ENCODE data around the gene NCOA1.
"Not testable (repeated sequence)": the region's sequence is repeated elsewhere in the genome, so short reads cannot be mapped to it uniquely, and the experiment has no call there.

NCOA1 gene

DNA sequence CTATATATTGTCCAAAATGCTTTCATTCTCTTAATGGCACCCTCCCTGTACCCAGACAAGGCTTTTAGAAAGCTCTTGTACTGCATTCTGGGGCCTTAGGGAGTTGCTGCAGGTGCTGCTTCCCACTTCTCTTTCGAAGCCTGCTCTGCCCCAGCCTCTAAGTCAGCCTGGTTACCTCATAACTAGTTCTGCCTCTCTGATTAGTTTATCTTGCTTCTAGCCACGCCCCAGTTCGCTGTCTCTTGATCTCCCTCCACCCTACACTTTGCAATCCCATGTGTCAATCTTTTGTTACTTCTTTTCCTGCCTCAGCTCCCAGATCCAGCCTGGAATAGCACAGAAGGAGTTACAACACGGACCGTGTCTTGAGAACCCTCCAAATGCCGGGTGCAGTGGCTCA is 13.8 kb upstream of the NCOA1 start:
- DNase-seq: no peak

DNA sequence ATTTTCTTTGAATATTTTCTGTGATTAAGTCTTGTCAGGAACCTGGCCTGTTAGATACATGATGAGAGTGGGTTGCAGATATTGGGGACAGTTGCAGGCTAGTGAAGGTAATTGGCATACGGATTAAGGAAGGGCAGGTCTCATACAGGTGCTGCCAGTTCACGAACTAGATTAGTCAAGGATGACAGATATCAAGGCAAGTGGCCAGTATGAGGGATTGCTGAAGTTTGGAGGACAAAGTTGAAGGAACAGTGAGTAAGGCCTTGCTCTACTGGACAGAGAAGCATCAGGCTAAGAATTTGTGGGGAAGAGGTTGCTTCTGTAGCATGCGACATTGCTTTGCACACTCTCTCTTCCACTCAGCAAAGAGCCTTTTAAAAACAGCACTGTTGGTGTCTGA is 12.8 kb upstream of the NCOA1 start:
- no peak for DNase-seq

DNA sequence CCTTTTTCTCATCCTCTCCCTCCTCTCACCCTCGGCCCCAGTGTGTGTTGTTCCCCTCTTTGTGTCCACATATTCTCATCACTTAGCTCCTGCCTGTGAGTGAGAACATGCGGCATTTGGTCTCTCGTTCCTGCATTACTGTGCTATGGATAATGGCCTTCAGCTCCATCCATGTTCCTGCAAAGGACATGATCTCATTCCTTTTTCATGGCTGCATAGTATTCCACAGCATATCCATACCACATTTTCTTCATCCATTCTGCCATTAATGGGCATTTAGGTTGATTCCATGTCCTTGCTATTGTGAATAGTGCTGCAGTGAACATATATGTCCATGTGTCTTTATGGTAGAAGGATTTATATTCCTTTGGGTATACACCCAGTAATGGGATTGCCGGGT is 10.8 kb upstream of the NCOA1 start:
- no peak for DNase-seq

DNA sequence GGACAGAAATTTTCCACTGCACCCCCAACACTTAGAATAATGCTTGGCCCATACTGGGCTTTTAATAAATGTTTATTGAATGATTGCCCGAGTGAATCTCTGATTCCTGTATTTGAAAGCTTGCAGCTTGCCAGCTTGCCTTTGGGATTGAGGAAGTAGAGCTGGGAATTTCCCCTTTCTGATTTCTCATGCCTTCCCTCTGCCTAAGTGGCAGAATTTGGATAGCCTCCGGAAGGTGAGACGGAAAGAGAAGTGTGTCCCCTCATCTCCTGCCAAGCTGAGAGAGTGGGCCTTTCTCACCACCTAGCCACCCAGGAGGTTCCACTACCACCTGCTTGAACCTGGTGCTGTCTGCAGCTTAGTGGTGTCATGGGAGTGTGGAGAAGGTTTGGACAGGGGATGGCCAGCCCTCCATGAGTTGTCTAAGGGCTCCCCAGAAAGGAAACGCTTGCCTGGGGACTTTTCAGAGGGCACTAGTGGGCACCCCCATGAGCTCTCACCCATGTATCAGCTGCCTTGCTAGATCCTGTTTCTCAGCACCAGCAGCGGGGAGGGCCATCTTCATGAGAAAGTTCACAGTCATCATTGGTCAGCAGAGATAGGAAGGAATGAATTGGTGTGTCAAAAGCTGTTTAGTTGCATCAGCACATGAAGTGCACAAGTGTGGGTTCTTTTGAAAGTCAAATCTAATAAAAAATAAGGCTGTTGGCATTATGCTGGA is 8.6 kb upstream of the NCOA1 start:
- DNase-seq: no peak

DNA sequence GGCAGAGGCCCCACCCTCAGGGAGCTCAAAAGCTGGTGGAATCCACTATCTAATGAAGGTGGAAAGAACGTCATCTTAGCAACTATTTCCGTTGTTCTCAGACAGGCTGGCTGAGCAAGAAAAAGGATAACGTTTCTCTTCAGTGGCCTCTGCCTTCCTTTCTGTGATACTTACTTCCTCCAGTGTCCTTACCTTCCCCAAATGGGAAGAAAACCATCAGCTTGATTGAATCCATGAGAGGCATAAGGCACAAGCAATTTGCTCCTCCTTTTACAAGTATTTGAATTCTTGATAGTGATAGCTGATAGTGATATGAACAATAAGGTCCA is 8.1 kb upstream of the NCOA1 start:
- no peak for DNase-seq

DNA sequence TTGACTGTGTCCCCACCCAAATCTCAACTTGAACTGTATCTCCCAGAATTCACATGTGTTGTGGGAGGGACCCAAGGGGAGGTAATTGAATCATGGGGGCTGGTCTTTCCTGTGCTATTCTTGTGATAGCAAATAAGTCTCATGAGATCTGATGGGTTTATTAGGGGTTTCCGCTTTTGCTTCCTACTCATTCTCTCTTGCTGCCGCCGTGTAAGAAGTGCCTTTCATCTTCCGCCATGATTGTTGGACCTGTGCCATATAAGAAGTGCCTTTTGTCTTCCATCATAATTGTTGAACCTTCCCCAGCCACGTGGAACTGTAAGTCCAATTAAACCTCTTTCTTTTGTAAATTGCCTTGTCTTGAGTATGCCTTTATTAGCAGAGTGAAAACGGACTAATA is 6.4 kb upstream of the NCOA1 start:
- DNase-seq: not testable (repeated sequence)

DNA sequence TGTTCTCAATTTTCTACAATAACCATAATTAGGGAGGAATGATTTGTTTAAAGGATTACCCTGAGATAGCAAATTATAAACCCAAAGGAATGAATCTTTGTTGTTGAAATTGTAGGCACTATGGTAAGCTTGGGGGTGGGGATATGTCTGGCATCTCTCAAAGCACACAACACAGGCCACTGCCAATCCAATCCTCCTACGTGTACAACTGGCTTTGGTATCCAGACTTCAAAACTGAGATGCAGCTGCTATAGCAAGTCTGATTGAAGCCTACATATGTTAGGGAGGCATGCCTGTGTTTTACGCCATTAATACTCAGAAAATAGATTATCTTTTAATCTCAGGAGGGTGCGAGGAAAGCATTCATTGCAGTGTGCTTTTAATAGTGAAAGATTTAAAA is 5.9 kb upstream of the NCOA1 start:
- DNase-seq: no peak

DNA sequence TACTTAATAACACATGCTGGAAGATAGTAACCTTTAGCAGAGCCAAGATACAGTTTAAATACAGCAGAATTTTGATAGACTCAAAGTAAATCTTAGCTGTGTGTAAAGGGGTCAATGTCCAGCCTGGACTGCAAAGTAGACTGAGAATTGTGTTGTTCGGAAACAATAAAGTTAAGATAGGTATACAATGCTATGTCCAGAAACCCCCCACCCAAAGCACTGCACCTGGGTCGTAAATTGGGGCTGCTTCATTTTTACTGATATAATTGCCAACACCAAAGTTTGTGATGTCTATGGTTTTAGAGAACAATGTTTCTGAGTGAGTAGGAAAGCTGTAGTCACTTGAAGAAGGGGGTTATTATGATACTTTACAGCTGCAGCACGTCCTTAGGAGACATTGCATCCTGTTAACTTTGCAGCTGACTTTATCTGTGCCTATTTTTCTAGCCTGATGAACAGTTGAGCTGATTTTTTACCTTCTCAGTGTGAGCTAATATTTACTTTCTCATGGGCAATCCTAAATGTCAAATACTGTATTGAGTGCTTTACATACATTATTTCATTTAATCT is 4.3 kb upstream of the NCOA1 start:
- DNase-seq: no peak

DNA sequence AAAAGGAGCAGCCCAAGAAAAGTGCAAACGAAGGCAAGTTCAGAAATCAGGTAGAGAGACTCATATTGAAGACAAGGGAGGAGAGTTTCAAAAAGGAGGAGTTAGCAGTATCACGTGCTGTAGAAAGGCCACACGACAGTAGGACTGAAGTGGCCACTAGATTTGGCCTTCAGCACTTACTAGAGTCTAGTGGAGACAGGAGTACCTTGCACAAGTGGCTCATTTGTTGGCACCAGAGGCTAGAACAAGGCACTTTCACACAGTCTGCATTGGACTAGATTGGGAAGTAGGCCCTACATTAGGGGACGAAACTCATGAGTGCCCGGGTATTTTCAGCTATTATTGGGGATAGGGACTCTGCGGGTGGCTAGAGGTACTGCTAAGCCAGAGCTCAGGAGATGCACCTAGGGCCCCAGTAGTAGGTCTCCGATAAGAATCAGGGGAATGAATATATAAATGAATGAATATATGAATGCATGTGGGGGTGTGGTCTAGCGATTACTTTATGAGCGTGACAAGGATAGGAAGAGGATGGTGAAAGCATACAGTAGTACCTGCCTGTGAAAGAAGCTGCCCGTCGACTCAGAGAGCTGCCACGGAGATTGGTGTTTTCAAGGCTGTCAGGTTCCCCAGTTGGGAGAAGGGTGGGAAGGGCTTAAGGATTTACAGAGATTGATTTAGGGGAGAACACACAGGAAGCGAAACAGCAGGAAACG is 1.4 kb upstream of the NCOA1 start:
- no peak for DNase-seq

DNA sequence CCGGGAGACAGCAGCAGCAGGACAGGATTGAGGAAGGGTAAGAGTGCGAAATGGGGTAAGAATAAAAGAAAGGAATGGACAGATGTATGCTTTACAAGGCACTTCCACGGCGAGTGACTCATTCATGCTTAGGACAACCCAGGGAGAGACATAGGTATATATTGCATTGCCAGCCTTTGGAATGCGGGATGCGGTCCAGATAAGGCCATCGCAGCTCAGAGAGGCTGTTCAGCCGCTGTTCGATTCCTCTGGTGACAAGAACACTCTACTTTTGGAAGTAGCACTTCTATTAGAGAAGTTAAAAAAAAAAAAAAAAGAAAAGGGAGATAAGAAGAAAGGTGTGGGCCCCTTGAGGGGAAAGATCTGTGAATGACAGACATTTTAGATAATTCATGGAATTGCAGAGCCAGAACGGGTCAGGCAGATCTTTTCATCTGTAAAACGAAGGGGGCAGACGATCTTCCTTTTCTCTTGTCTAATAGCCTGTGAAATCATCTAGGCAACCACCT is 819 bp upstream of the NCOA1 start:
- DNase-seq: peak; percentile 8

DNA sequence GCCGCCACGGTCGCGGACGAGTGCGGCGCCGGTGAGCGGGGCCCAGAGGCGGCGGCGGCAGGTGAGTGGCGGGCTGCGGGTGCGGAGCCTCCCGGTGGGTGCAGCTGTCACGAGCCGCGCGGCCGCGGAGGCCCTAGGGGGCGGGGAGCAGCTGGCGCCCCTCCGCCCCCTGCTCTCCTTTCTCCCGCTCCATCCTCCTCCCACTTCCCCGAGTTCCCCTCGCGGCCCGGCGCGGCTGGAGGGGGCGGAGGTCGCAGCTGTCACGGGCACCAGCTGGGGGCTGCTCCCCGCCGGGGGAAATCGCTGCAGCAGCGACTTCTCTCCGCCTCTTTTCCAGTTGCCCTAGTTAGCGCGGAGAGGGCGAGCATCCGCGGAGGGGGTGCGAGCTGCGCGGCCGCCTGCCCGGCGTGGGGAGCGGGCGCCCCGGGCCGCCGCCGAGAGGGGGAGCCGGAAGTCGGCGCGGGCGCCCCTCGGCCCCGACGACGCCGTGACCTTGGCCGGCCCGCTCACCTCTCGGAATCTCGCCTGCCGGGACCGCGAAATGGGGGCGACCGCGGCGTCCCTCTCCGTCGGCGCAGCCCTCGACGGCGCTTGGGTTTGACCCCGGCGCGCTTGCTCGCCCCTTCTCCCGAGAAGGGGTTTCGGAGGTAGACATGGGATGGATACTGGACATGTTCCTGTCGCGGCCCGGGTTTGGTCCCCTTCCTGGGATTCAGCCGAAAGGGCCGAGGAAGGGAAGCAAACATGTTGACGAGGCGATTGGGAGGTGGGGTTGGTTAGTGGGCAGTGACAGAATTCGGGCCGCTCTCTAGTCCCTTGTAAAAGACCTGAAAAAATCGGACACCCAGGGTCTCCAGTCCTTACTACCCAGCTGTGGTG is 727 bp downstream of the NCOA1 start:
- DNase-seq: peak; percentile 3

DNA sequence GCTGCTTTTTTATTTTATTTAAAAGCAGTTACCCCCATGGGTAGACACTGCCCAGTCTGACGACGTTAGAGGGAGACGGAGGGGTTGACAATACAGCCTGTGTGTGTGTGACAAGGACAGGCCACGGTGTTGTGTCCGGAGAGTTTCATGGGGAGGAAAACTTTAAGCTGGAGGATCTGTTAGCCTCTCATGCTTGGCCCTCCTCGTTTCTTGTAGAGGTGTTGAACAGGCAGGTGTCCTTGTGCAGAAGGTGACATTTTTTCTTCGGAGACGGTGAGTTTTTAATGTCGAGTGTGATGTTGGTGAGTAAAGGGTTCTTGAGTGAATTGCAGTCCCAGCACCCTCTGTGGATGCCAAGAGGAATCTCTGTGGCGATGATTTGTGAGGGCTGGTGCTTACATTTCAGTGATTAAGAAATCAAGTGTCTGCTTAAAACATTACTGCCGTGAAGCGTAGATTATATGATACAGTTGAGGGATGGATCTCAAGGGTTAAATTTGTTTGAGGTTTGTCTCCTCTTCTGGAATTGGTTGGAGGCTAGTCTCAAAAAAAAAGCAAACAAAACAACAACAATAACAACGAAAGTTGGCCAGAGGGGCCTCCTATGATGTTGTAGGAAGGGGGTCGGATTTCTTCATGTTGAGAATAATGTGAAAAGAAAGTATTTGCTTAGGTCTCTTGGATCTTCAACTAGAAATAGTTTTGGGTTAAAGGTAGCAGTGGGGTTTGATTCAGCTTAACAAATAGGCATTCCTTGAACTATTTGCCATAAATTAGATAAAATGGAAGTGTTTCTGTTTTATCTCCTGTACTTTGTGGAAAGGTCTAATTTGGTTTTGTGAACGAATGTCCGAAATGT is 1.6 kb downstream of the NCOA1 start:
- peak; percentile 3 for DNase-seq

DNA sequence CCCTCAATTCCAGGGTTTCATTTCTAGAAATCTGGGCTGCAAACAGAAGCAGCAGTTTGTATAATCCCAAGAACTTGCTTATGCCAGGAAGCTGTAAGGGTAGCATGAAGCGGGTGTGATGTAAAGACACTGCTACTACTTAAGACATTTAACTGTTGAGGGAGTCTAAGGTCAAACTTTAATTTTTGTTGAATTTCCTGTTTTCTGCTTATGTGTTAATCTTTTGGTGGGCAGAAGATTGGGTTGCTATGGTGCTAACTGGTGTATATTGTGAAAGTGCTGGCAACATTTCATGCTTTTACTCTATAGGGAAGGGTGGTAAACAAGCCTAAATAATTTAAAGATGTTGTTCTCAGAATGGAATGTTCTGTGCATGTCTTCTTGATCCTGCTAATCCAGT is 2.7 kb downstream of the NCOA1 start:
- no peak for DNase-seq

DNA sequence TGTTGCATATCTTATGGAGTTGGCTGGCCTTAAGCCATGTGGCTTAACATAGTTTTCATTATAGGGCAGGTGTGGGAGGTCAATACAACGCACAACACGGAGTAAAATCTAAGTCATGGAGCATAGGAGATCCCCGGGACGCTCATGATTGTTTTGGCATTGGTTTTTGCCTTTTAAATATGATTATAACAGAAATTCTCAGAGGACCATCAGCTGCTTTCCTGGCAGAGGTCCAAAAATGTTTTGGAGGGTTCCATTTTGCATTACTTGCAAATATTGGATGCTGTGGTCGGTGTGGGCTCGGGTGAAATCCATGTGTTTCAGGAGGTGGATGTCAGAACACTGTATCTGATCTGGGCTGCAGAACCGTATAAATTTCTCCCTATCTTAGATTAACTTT is 3.4 kb downstream of the NCOA1 start:
- no peak for DNase-seq

DNA sequence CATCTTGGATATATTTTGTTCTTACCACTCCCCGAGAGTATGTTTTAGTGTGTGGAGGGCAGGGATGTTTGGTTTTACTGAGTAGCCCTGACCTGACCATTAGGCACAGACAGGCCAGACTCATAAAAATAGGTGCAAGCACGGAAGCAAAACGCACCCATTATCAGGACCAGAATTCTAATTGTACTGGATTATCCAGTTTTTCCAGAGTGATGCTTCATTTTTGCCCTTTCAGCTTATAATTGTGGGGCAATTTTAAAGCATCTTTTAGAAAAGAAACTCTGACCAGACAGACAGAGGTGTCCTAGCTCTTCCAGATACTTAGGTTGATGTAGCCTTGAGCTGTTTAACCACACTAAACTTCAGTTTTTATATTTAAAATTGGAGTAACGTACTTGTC is 4.4 kb downstream of the NCOA1 start:
- no peak for DNase-seq

DNA sequence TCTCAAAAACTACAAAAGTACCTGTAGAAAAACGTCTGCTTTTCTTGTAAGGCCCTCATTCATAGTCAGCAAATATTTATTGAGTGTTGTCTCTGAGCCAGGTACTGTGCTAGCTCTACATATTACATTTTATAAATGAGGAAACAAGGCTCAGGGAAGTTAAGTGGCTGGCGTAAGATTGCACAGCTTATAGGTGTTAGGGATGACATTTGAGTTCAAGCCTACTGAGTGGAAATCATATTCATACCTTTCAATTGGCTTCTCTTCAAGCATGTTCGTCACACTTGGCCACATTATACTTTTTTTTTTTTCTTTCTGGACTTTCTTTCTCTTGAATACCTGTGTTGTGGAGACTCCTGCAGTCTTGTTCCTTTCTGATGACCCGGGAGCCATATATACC is 5.9 kb downstream of the NCOA1 start:
- no peak for DNase-seq

DNA sequence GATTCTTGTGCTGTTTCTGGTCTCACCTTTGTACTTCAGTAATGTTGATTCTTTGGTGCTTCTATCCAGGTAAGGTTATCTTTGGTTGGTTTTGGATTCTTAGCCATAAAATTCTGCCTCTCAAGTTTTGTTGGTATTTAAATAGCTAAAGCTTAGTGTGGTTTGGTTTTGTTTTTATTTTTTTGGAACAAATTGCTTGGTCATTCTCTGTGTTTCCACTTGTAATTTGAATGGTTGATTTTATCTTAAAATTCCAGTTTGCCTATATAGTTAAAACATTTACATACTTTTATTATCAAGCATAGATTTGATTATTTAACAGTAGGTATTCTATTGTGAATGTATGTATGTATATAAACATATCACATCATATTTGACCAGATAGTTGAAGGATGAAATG is 6.6 kb downstream of the NCOA1 start:
- DNase-seq: no peak

DNA sequence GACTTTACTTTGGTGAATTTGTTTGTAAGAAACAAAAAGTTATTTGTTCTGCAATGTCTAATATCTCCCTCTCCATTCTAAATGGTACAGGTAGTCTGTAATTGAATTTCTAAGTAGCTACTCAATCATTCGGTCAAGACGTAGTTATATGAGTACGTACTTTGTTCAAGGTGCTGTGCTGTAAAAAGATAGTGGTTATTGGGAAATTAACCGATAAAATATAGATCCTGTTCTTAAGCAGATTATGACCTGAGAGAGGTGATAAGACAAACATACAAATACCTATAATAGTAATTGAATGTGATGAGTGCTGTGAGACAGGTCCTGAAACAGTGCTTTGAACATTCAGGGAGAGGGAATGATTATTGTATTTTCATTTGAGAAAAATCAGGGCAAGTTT is 7.1 kb downstream of the NCOA1 start:
- no peak for DNase-seq

DNA sequence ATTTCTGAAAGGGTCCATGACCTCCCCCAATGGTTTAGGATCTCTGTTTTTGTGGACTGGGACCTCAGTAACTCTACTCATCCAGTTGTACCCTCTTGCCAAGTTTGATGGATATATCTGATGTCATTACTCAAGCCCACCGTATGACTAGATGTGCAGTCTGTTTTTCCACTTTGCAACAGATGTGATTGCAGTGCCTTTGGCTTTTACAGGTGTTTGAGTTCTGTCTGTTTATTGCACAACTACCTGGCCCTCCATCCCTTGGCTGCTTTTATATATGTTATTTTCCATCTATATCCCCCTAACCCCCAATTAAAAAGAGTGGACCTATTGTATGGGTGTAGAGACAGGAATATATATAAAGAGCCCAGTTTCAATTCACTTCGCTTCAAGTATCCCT is 10.8 kb downstream of the NCOA1 start:
- no peak for DNase-seq

DNA sequence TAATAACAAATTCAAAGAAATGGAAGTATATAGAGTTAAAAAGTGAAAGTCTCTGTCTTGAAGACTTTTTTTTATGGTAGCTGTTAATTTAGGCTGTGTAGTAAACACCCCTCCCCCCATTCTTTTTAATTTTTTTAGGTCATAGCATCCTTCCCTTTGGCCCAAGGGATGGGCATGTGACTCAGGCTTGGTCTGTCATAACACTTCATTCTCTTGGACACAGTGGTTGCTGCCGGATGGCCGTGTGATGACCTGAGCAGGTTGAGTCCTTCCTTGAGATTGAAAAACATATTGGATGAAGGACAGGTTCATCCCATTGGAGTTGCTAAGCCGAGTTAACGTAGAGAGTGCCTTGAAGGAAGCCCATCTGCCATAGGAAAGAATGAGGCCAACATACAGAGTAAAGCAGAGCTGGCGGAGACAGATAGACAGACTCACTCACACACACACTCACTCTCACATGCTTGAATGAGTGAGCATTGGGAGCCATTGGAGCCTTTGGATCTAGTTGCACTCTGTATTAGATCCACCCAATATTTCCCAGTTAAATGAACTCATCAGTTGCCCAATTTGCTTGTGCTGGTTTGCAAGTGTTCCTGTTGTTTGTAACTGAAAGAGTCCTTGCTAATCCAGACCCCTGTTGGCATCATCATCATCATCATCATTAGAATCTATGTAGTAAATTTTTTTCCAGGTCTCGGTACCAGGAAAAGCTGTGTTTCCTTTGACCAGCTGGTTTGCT is 14.7 kb downstream of the NCOA1 start:
- DNase-seq: no peak

DNA sequence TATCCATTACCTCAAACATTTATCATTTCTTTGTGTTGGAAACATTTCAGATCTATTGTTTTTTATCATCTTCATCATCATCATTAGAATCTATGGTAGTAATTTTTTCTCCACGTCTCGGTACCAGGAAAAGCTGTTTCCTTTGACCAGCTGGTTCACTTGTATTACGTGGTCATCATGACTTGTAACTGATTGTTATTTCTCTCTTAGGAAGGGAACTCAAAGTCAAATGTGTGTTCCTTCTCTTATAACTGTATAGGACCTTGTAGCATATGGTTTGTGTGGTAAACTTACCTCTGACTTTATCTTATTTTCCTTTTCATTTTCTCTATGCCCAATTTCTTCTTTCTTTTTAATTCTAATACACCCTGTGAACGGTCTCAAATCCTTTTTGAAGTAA is 16.5 kb downstream of the NCOA1 start:
- no peak for DNase-seq

DNA sequence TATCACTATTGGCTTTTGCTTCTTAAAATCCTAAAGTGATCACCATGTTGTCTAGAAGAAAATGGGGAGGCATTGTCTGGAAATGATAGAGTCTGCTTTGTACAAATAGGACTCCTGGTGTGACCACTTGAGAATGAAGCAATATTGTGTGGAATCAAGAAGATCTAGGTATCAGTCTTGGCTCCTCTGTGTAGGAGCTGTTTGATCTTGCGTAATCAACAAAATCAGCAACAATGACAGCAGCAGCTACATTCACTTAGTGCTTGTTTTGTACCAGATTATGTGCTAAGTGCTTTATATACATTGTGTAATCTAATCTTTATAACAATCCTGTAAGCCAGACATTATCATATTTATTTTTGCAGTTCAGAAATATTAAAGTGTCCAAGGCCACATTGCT is 17.8 kb downstream of the NCOA1 start:
- no peak for DNase-seq

All from NCI-H748 treated with DMSO at 0.1 percent for 48 hours (cell line).